ENCODE measurements around the gene TPSG1.

DNA sequence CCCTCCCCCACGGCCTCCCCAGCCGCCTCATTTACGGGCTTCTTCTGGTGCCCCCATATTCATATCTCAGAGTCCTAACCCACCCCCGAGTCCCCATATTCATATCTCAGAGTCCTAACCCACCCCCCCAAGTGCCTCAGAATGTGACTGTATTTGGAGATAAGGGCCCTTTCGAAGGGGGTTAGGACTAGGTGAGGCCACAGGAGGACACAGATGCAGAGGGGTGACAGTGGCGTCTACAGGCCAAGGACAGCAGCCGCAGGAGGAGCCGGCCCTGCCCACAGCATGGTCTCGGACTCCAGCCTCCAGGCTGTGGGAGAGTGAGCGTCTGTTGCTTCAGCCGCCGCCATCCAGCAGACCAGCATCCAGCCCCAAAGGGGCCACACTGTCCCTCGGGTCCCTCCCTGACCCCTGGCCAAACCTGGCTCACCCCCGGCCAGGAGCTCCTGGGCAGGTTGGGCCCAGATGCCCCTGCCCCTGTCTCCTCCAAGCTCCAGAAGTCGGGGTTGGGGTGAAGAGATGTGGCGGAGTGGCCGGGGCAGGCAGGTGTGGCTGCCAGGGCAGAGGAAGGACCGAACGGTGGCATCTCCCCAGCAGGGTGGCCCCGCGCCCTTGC is 46.7 kb downstream of the TPSG1 start:
- TF ChIP-seq, protein P1, sequence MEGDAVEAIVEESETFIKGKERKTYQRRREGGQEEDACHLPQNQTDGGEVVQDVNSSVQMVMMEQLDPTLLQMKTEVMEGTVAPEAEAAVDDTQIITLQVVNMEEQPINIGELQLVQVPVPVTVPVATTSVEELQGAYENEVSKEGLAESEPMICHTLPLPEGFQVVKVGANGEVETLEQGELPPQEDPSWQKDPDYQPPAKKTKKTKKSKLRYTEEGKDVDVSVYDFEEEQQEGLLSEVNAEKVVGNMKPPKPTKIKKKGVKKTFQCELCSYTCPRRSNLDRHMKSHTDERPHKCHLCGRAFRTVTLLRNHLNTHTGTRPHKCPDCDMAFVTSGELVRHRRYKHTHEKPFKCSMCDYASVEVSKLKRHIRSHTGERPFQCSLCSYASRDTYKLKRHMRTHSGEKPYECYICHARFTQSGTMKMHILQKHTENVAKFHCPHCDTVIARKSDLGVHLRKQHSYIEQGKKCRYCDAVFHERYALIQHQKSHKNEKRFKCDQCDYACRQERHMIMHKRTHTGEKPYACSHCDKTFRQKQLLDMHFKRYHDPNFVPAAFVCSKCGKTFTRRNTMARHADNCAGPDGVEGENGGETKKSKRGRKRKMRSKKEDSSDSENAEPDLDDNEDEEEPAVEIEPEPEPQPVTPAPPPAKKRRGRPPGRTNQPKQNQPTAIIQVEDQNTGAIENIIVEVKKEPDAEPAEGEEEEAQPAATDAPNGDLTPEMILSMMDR (IDR thresholded peaks at IDR 0.05; ENCODE audit: low read length), result no peak
- TF ChIP-seq EZH2phosphoT487 (IDR thresholded peaks at IDR 0.05; ENCODE audit: low read length), result no peak
- TF ChIP-seq EZH2 (optimal IDR thresholded peaks at IDR 0.05; ENCODE audit: low read depth, low read length), result no peak
